NCI-H2227 (cell line): ENCODE data around the gene KCNK18.

Source experiments
- DNase-seq: peaks from one replicate; lab custom pipeline; 2025; ENCODE audit not compliant: unreplicated experiment; lab: John Stamatoyannopoulos, UW

The KCNK18 gene

DNA sequence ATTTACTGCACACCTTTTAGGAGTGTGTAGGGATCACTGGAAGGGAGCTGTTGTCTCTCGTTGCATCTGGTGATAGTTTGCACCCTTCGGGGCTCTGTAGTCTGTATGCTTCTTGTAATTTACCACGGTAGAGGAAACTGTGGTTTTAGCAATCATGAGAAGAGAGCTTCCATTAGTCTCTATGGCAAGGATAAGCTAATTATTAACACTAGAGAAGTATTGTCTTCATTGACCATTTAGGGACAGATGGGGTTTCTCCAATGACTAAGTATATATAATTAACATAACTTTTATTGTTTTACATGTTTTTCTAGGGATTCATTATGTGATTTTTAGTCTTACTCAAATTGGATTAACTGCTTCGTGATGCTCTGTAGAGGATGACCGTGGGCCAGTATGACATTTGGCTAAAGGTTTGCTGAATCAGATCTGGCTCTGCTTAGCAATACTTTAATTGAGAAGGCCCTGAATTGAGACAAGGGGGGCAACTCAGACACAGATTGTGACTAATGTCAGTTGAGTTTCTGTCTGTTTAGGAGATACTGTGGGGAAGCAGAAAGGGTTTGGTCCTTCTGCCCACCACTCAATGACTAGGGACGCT, 52.3 kb downstream of the KCNK18 start:
- DNase-seq = no peak

DNA sequence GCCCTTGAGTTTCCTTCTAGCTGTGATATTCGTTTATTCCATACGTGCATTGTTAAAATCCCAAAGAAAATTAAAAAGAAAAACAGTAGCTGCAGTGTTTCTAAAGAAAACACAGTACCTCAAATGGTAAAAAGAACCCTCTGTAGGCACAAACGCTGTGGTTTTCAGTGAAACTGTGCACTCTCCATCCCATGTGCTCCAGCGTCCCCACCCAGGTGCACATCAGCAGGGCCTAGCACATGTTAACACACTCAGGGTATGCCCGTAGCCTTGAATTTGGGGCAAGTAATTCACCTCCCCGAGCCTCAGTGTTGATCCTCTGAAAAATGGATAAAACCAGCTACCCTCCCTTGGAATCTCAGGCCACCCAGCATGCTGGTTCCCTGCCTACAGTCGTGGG, 53.1 kb downstream of the KCNK18 start:
- no peak for DNase-seq

DNA sequence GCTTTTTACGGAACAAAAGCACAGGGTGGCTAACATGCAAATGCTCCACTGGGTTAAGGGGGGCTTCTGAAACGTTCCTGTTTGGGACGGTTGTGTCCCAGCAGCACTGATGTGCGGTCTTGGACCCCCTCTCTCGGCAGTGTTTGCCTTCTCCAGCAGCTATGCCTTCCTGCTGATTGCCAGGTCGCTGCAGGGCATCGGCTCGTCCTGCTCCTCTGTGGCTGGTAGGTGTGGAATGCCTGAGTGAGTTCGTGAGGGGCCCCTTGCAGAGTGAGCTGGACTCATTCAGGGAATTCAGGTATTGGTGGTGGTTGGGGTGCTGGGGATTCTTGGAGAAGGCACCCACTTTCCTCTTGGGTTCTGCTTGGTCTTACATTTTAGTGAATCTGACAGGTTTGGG, 56.6 kb downstream of the KCNK18 start:
- no peak for DNase-seq

DNA sequence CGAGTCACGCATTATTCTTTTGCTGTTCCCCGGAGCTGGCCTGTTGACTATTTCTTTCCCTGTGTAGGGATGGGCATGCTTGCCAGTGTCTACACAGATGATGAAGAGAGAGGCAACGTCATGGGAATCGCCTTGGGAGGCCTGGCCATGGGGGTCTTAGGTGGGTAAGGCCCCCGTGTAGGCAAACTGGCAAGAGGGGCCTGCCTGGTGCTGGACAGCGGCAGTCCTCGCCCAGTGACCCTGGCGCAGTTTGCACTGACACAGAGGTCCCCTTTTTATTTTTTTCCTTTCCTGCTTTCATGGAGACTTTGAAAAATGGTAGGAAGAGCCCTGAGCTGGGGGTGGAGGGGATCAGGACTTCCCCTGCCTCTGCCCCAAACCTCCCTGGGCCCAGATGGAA, 57.0 kb downstream of the KCNK18 start:
- DNase-seq = no peak

DNA sequence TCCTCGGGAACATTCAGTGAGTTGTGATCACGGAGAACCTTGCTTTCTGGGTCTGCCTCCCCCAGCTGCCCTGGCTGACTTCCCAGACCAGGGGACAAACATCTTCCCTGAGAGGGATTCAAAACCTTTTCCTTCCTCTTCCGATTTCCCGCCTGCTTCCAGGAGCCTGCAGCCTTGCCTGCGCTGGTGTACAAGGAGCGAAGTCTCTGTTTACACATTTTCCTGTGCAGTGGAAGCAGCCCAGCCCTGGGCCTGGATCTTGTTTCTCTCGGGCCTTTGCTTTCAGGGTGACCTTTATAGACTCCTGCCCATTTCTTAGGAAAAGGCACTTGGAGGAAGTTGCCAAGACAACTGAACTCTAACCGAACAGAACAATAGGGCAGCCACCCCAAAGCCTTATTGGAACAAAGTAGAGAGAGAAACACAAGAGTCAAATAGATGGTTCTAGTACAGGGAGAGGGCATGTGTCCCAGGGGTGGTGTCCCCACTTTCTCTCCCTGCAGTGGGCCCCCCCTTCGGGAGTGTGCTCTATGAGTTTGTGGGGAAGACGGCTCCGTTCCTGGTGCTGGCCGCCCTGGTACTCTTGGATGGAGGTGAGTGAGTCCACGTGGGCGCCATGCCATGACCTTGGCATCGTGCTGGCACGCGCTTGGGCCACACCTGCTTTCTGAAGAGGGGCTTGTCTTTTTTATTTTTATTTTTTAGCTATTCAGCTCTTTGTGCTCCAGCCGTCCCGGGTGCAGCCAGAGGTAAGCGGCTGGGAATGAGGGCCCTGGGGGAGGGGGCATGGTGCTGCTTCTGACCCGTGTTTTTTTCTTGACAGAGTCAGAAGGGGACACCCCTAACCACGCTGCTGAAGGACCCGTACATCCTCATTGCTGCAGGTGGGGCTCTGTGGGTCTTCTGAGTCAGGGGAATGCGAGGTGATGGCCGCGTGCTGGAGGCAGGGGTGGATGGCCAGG, 57.8 kb downstream of the KCNK18 start:
- DNase-seq = no peak

DNA sequence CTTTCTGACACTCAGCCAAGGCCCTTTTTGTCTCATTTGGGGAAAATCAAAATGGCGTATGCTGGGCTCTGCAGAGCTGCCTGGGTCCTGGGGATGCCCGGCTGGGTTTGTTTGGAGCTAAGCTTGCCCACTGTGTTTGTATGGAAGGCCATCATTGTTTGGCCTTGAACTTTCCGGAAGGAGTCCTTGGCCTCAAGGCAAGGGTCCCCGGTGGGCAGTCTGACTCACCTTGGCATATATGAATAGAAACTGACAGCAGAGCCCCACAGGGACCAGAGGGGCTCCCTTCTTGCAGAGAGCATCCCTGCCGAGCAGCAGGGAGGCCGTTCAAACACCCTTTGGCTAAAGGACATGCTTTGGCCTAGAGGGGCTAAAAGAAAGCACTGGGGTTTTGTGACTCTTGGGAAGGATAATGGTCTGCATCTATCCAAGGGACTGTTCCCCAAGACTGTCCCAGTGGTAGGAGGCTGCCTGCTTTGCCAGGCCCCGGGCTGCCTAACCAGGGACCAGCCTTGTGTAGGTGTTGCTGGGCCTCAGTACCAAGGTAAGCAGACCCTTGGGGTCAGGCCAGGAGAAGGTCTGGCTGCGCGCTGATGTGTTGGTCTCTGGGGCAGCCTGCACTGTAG, 58.7 kb downstream of the KCNK18 start:
- DNase-seq = no peak

DNA sequence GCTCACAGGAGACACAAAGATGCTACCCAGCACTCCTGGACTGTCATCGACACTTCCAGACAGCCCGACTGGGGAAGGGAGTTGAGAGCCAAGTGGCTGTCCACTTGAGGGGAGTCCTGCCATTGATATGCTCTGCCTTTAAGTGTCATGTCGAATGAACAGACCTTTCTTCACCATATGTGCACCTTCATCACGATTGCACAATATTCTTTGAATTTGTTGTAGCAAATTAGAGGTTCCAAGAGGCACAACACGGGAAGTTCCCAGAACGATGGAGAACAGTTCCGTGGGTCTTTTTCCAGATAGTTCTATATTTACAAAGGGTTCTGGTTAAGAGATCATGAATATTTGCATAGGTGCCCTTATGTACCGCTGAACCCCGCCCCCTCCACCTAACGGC, 59.6 kb downstream of the KCNK18 start:
- no peak for DNase-seq

DNA sequence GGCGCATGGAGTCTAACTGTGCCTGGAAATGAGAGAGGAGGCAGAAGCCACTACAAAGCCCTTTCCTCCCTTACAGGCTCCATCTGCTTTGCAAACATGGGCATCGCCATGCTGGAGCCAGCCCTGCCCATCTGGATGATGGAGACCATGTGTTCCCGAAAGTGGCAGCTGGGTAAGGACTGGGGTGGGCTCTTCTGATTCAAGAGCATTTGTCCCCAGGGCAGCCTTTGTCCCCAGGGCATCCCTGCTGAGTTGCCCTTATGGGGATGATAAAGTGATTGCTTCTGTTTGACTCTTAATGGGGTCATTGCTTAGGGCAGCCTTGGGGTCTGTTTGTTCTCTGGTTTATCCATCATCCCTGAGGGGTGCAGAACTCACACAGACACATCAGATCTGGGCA, 60.4 kb downstream of the KCNK18 start:
- no peak for DNase-seq

DNA sequence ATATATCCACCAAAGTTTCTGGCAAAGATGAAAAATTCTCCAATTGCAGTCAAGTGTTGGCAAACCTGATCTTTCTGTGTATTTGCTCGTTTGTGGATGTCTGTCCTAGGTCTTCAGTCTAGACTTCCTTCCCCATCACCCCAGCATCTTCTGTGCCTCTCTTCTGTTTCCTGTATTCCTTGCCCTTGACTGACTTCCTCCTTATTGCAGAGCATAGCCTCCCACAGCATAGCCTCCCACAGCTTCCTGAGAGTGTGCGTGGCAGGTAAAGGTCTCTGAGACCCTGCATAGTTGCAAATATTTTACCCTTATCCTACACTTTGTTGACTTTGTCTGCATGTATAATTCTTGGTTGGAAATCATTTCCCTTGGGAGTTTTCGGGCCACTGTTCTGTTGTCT, 62.0 kb downstream of the KCNK18 start:
- no peak for DNase-seq
